Measurements from ENCODE around the gene AKAP8L.
"Not testable (repeated sequence)": the region's sequence is repeated elsewhere in the genome, so short reads cannot be mapped to it uniquely, and the experiment has no call there.

AKAP8L gene

GRCh38 chr19:15412832-15413231, 6.0 kb downstream of the AKAP8L start:
- peak; percentile 69 for DNase-seq

DNA sequence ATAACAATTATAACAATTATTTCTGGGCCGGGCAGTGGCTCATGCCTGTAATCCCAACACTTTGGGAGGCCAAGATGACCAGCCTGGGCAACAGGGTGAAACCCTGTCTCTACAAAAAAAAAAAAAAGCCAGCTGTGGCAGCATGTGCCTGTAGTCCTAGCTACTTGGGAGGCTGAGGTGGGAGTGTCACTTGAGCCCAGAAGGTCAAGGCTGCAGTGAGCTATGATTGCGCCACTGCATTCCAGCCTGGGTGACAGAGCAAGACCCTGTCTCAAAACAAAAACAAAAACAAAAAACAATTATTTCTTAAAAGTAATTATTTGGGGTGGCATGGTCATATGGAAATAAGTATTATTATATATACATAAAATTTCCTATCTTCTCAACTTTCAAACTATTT, 7.4 kb downstream of the AKAP8L start:
- DNase-seq: not testable (repeated sequence)

DNA sequence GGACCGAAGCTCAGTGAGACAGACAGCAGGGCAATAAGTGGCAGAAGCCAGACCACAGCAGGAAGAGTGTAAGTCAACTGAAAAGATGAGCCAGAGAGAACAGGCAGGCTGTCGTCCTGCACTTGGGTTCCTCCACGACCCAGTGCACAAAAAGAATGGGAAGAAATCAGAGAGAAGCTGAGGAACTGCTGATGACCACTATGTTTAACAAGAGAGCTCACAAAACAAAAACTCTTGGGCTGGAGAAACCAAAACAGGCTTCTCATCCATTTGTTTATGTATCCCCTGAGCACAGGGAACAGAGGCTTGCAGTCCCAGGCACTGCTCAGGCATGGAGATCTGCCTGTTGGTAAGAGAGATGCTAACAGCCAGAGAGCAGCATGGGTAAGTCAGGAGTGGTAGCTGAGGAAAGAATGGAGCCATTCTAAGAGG, 14.0 kb downstream of the AKAP8L start:
- DNase-seq: no peak

- DNase-seq: no peak
These were observed 14.6 kb downstream of the AKAP8L start for GRCh38 chr19:15404097-15404779.

DNA sequence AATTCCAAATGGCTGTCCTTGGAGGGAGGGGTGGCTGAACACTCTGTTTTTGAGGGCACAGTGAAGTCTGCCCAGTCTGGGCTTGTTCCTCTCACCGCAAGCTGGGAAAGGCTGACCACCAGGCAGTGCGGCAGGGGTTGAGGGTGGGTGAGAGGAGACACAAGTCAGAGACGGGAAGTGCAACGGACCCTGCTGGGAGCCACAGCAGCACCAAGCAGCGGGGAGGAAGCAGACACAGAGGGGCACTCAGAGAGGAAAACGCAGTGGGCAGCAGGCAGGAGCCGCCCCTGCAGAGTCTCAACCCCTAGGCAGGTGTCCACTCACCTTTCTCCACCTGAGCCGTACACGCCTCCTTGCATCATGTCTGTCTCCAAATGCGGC, 15.6 kb downstream of the AKAP8L start:
- DNase-seq: no peak

GRCh38 chr19:15402411-15403150, 16.2 kb downstream of the AKAP8L start:
- DNase-seq: no peak

DNA sequence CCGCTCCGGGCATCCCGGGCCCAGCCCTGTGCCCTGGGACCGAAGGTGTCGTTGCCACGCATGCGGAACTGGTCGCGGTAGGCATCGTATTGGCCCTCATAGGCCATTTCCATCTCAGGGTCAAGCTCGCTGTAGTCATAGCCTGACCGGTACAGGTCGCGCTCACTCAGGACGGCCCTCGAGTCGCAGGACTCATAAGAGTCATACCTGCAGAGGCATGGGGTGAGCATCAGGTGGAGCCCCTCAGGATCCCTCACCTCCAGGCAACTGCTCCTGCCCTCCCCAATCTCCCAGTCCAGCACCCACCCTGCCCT, 17.4 kb downstream of the AKAP8L start:
- DNase-seq: no peak

DNA sequence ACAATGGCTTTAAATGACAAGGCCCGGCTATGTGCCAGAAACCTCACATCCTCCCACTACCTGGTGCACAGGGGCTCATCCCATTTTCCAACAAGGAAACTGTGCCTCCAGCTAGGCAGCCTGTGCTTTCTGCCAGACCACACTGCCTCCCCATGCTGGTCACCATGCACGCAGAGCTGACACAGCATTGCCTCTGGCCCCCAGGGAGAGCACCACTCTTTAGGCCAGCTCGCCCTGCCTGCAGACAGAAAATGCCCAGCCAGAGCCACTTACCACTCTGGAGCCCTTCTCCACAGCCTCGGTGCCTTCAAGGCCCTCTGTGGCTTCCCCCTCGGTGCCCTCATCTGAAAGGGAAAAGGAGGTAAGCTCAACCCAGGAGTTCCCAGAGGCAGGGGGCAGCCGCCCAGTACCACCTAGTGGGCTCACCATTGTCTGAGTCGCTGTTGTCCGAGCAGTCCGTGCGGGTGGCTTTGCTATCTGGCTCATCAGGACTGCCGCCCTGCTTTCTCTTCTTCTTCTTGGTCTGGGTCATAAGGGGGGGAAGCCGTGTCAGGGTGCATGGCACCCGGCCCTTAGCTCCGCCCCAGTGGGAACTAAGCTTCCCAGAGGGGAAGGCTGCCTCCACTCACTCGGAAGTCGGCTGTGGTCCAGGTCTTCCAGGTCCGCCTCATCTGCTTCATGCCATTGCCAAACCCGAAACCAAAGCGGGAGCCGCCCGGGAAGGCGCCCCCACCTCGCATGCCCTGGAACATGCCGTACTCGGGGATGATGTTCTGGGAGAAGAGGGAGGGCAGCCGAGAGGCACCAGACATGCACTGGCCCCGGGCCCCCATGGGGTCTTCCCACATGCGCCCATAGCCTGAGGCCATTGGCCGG, 18.0 kb downstream of the AKAP8L start:
- DNase-seq: no peak

- DNase-seq: no peak
These were observed 19.2 kb downstream of the AKAP8L start for GRCh38 chr19:15399635-15400034.

GRCh38 chr19:15399234-15399515, 19.6 kb downstream of the AKAP8L start:
- no peak for DNase-seq

DNA sequence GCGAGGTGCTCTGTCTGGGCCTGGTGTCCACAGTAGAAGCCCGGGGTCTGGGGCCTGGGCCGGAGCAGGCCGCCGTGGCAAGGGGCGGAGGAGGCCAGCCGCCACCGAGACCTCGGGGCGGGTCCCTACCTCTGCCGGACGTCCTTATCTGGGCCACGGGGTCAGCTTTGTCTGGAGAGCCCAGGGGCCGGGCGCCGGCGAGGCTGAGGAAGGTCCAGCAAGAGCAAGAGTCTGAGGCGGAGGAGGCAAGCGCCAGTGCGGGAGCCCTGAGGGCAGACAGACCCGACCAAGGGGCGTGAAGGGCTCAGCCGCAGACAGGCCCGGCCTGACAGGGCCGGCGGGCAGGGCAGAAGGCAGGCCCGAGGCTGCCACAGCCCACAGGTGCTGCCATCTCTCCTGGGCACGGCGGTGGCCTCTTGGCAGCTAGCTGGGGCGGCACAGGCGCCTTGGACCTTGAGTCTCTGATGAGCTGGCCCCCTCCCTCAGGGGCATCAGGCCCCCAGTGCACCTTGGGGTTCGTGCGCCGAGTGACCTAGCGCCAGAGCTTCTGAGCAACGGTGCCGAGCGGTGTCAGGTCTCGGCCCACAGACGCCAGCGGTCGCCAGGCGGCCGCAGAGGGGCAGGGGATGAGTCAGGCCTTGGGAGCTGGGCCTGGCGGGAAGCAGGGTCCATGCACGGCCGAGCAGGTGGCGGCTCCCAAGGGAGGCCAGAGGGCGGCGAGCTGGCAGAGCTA, 20.1 kb downstream of the AKAP8L start:
- no peak for DNase-seq

DNA sequence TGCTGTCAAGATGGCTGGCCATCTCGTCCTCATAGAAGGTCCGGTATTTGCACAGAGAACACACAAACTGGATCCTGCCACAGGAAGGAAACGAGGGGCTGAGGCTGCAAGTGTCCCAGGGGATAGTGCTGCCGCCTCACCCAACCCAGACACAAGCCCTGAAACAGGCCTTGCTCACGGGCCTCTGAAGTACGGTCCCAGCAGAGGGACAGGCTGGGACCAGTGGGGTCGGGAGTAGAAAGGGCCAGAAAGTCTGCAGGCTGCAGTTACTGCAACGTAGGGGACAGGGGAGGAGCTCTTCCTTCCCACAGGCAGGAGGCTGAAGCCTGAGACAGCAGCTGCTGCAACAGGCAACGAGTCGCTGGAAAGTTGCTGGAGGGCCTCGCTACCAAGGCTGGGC, 21.0 kb downstream of the AKAP8L start:
- no peak for DNase-seq

- no peak for DNase-seq
These were observed 21.6 kb downstream of the AKAP8L start for GRCh38 chr19:15397236-15397635.

DNA sequence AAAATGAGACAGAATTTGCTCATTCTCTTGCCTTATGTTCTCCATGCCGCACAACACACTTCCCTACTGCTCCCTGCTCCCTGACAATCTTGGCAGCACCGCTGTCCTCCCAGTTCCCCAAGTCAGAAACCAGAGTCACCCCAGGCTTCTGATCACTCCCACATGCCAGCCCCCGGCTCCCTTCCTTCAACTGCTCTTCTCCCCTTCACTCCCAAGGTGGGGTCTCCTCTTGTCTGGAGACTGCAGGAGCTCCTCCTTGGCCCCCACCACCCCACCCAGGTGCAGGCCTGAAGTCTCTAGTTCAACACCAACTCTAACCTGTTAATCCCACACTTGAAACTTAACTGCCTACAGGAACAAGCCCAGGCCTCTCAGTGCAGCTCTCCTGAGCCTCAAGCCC, 22.4 kb downstream of the AKAP8L start:
- DNase-seq: no peak

- DNase-seq: not testable (repeated sequence)
These were observed 23.5 kb downstream of the AKAP8L start for GRCh38 chr19:15395251-15395650.

DNA sequence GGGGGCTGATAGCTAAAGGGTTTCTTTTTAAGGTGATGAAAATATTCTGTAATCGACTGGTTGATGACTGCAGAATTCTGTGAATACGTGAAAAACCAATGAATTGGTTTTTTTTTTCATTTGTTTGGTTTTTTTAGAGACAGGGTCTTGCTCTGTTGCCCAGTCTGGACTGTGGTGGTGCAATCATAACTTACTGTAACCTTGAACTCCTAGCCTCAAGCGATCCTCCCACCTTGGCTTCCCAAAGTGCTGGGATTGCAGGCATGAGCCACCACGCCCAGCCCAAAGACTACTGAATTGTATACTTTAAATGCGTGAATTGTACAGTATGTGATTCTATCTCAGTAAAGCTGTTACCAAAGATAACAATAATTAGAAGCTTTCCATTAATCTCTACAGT, 24.4 kb downstream of the AKAP8L start:
- no peak for DNase-seq

DNA sequence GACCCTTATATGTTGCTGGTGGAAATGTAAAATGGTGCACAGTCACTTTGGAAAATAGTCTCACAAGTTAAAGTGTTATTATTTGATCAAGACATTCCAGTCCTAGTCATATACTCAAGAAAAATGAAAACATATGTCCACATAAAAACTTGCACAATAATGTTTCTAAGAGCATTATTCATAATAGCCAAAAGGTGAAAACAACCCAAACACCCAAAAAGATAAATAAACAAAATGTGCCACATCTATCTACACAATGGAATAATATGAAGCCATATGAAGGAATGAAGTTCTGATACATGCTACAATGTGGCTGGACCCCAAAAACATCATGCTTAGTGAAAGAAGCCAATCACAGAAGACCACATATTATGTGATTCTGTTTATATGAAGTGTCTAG, 24.8 kb downstream of the AKAP8L start:
- no peak for DNase-seq

DNA sequence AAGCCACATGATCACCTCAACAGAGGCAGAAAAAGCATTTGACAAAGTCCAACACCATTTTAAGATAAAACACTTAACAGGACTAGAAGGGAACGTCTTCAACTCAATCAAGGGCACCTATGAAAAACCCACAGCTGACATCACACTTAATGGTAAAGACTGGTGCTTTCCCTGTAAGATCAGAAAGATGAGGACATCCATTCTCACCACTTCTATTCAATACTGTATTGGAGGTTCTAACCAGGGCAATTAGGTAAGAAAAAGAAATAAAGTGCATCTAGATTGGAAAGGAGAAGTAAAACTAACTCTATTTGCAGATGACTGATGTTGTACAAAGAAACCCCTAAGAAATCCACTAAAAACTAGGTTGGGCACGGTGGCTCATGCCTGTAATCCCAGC, 28.0 kb downstream of the AKAP8L start:
- no peak for DNase-seq

GRCh38 chr19:15381864-15382263, 36.9 kb downstream of the AKAP8L start:
- no peak for DNase-seq

DNA sequence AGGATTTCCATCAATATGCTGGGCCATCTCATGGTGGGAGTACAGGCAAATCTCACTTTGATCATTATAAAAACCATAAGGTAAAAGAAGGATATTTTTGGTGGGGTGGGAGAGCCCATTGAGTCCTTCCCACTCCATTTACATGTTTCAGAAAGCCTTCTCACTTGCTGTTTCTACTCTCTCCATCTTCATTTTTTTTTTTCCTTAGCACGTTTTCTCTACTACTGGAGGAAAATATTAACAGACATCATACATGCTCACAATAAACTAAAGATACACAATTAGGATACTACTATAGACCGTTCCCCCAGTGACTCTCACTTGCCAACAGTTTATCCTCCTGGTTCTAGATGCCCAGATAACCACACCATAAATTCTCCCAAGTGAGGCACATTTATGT, 37.4 kb downstream of the AKAP8L start:
- no peak for DNase-seq

DNA sequence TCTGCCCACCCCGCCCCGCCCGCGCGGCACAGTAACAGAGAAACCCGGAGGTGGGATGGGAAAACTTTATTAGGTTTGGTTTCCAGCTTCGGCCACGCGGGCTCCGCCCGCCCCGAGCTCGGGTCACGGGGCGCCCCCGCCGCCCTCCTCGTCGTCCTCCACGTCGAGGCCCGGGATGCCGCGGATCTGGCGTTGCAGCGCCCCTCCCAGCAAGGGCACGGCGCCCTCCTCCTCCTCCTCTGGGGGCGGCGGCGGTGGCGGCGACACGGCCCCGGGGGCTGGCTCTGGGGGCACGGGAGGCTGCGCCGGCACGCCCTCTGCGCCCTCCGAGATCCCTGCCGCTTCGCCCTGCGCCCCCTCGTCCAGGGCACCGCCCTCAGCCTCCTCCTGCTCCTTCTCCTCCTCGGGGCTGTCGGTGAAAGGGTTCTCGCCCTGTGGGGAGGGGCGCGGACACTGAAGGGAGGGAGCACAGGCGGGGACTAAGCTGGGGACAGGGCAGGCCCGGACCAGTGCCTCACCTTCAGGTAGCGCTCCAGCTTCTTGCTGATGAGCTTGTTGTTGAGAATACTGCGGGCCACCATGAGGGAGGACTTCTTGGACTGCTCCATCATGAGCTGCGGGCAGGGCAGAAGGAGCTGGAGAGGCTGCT, 38.7 kb downstream of the AKAP8L start:
- DNase-seq: peak; percentile 65

DNA sequence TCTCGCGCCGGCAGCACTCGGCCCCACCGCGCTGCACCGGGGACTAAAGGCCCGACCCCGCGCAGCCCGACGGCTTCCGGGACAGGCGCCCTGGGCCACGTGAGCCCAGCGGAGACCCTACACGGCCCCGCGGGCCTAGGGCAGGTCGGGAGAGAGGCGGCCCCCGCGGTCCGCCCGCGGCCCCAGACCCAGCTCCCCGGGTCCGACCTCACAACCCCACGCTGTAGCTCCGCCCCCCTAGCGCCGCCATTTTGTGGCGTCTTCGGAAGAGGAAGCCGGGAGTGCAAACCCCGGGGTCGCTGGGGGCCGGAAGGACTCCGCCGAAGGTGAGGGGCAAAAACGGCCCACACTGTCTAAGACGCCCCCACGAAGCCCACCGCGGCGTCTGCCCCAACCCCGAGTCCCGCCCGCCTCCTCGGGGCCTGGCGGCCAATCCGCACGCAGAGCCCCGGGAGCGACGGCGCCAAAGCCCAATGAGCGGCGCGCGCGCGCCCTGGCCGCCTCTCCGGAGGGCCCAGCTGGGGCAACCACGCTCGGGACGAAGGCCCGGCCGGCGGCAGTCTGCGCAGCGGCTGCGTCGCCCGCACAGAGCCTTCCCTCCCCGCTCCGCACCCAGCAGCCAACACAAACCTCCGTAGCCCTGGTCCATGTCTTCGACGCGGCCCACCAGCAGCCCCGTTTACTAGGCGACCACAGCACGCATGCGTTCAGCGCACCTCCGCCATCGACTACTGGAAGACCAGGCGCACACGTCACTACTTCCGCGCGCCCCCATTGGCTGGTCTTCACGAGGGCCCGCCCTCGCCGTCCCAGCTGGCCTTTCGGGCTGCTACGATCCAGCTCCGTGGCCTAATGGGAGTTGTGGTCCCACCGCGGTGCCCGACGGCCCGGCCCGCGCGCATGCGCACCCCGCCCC, 39.4 kb downstream of the AKAP8L start, which contains the start of gene AKAP8:
AKAP8 (minus strand) TSS at position 705 of the 916 bp plus-strand sequence; CDS start at position 649, 56 bp downstream.
- peak; percentile 95 for DNase-seq

All from NCI-H345 (cell line).